Parathyroid adenoma (tissue), 2 donors: Measurements from ENCODE around the gene TCAF1.
"Not testable (repeated sequence)": the region's sequence is repeated elsewhere in the genome, so short reads cannot be mapped to it uniquely, and the experiment has no call there.

Source experiments
- H2AFZ ChIP-seq: fragments of 300-600 bp; sonication (generic); one replicate; pipeline ENCODE4 v1.7.0; 2017; ENCODE audit warnings: antibody characterized with exemption, mild to moderate bottlenecking
- H3K27ac ChIP-seq: fragments of 300-600 bp; sonication (generic); one replicate; pipeline ENCODE4 v1.7.0; 2017
- H3K27me3 ChIP-seq: fragments of 300-600 bp; sonication (generic); one replicate; pipeline ENCODE4 v1.7.0; 2017; ENCODE audit warnings: low read length; ENCODE audit not compliant: control insufficient read depth, insufficient read depth
- H3K36me3 ChIP-seq: fragments of 300-600 bp; sonication (generic); one replicate; pipeline ENCODE4 v1.7.0; 2017; ENCODE audit warnings: low read length; ENCODE audit not compliant: control insufficient read depth, insufficient read depth
- H3K4me1 ChIP-seq: fragments of 300-600 bp; sonication (generic); one replicate; pipeline ENCODE4 v1.7.0; 2017; ENCODE audit warnings: control low read depth
- H3K4me2 ChIP-seq: fragments of 300-600 bp; sonication (generic); one replicate; pipeline ENCODE4 v1.7.0; 2017; ENCODE audit warnings: low read length
- H3K4me3 ChIP-seq: fragments of 300-600 bp; sonication (generic); one replicate; pipeline ENCODE4 v1.7.0; 2017; ENCODE audit warnings: low read depth, low read length
- H3K79me2 ChIP-seq: fragments of 300-600 bp; sonication (generic); one replicate; pipeline ENCODE4 v1.7.0; 2017; ENCODE audit warnings: control low read depth
- H3K9ac ChIP-seq: fragments of 300-600 bp; sonication (generic); one replicate; pipeline ENCODE4 v1.7.0; 2017; ENCODE audit warnings: mild to moderate bottlenecking
- H3K9me3 ChIP-seq: fragments of 300-600 bp; sonication (generic); one replicate; pipeline ENCODE4 v1.7.0; 2017; ENCODE audit warnings: low read length; ENCODE audit not compliant: control insufficient read depth
- TF ChIP-seq, protein P1 (sequence below): fragments of 300-600 bp; sonication (generic); IDR thresholded peaks from one replicate; pipeline ENCODE4 v1.7.0; 2017; ENCODE audit warnings: antibody characterized with exemption, mild to moderate bottlenecking
- donor health status: primary hyperparathyroidism.

Gene TCAF1

DNA sequence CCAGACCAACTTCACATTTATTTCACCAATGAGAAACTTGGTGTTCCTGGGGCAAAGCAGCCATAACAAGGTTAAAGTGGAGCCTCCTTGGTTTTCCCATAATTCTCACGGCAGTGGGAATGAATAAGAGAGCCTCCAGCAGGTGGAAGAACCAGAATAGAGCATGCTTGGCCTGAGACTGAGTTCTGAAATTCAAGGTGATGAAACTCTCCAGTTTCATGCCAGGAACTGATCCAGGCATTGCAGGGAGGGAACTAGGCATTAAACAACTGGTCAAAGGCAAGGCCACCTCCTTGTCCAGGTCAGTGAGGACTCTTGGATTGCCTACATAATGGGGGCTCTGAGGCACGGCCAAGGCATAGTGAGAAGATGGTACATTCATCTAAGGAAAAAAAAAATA lies 44.0 kb downstream of the TCAF1 start:
- H3K9me3 ChIP-seq, H3K27ac ChIP-seq, H3K36me3 ChIP-seq, H2AFZ ChIP-seq, H3K4me1 ChIP-seq, H3K79me2 ChIP-seq, H3K4me3 ChIP-seq, H3K27me3 ChIP-seq, H3K9ac ChIP-seq, H3K4me2 ChIP-seq: not testable (repeated sequence)

DNA sequence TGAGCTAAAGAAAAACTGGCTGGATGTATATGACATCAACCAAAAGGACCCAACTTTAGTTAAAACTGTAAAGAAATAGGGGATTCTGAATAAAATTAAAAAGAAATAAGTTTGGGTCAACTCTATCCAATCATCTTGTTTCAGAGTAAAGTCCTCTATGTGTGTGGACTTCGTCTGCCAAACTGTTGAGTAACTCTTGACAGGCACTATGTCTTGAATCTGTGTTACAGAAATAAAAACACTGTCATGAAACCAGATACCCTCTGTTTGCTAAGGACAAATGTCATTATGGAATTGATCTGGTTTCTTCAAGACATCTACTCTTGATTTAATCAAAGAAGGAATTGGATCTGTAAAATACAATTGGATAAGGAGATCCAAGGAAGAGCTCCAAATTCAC lies 46.5 kb downstream of the TCAF1 start:
- H3K27ac ChIP-seq, H3K79me2 ChIP-seq, H3K9ac ChIP-seq, H3K4me1 ChIP-seq, H3K4me3 ChIP-seq, H3K27me3 ChIP-seq, H3K9me3 ChIP-seq, H2AFZ ChIP-seq, H3K36me3 ChIP-seq, H3K4me2 ChIP-seq: not testable (repeated sequence)

DNA sequence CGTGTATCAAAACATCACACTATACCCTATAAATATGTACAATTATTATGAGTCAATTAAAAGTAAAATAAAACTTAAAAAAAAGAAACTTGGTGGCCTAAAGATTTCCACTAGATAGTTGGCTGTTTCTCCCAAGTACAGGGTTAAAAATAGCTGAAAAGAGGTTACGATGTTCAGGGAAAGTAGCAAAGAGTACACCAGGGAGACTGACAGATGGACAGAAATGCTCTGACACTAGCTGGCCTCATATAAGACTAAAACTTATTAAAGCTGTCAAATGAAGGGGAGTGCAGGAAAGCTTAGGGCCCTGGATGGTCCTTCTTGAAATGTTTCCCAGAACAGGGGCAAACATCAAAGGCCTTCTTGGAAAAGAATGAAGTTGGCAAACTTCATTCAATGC lies 51.3 kb downstream of the TCAF1 start:
- H3K9ac ChIP-seq, result no peak overlapping the region
- TF ChIP-seq, protein P1, sequence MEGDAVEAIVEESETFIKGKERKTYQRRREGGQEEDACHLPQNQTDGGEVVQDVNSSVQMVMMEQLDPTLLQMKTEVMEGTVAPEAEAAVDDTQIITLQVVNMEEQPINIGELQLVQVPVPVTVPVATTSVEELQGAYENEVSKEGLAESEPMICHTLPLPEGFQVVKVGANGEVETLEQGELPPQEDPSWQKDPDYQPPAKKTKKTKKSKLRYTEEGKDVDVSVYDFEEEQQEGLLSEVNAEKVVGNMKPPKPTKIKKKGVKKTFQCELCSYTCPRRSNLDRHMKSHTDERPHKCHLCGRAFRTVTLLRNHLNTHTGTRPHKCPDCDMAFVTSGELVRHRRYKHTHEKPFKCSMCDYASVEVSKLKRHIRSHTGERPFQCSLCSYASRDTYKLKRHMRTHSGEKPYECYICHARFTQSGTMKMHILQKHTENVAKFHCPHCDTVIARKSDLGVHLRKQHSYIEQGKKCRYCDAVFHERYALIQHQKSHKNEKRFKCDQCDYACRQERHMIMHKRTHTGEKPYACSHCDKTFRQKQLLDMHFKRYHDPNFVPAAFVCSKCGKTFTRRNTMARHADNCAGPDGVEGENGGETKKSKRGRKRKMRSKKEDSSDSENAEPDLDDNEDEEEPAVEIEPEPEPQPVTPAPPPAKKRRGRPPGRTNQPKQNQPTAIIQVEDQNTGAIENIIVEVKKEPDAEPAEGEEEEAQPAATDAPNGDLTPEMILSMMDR, result no peak
- H3K9me3 ChIP-seq, result no peaks in the 10 kb centered on the region
- no peaks in the 10 kb centered on the region for H3K27me3 ChIP-seq
- H3K79me2 ChIP-seq, result no peaks in the 10 kb centered on the region
- H2AFZ ChIP-seq, result no peak overlapping the region
- no peaks in the 10 kb centered on the region for H3K4me1 ChIP-seq
- H3K4me3 ChIP-seq, result no peak overlapping the region
- no peaks in the 10 kb centered on the region for H3K36me3 ChIP-seq
- H3K4me2 ChIP-seq, result no peak overlapping the region
- no peak overlapping the region for H3K27ac ChIP-seq

DNA sequence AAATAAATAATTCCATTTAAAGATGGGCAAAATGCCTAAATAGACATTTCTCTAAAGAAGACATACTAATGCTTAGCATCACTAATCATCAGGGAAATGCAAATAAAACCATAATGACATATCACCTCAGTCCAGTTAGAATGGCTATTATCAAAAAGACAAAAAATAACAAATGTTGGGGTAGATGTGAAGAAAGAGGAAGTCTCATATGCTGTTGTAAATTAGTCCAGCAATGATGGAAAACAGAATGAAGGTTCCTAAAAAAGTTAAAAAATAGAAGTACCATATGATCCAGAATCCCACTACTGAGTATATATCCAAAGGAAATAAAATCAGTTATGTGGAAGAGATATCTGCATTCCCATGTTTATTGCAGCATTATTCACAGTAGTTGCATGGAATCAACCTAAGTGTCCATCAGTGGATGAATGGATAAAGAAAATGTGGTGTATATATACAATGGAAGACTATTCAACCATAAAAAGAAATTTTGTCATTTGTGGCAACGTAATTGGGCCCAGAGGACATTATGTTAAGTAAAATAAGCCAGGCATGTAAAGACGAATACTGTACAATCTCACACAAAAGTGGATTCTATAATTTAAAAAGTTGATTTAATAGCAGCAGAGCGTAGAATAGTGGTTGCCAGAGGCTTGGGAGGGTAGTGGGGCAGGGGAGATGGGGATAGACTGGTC lies 52.0 kb downstream of the TCAF1 start:
- TF ChIP-seq, protein P1, result no peak
- H3K9me3 ChIP-seq, result no peaks in the 10 kb centered on the region
- no peaks in the 10 kb centered on the region for H3K4me1 ChIP-seq
- no peak overlapping the region for H3K27ac ChIP-seq
- H3K27me3 ChIP-seq, result no peaks in the 10 kb centered on the region
- H3K36me3 ChIP-seq, result no peaks in the 10 kb centered on the region
- no peak overlapping the region for H3K4me2 ChIP-seq
- H2AFZ ChIP-seq, result no peak overlapping the region
- no peak overlapping the region for H3K9ac ChIP-seq
- no peaks in the 10 kb centered on the region for H3K79me2 ChIP-seq
- H3K4me3 ChIP-seq, result no peak overlapping the region

DNA sequence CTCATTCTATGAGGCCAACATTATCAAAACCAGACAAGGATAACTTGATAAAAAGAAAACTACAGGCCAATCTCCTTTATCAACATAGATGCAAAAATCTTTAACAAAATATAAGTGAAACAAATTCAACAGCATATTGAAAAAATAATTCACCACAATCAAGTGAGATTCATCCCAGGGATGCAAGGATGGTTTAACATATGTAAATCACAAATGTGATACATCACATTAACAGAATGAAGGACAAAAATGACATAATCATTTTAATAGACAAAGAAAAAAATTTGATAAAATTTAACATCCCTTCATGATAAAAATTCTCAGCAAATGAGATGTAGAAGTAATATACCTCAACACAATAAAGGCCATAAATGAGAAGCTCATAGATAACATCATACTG lies 53.8 kb downstream of the TCAF1 start:
- H3K9me3 ChIP-seq, result no peaks in the 10 kb centered on the region
- no peaks in the 10 kb centered on the region for H3K79me2 ChIP-seq
- no peak overlapping the region for H3K27ac ChIP-seq
- no peak overlapping the region for H3K4me3 ChIP-seq
- TF ChIP-seq, protein P1, result no peak
- H3K27me3 ChIP-seq, result no peaks in the 10 kb centered on the region
- no peak overlapping the region for H3K9ac ChIP-seq
- no peaks in the 10 kb centered on the region for H3K4me1 ChIP-seq
- no peak overlapping the region for H3K4me2 ChIP-seq
- no peaks in the 10 kb centered on the region for H3K36me3 ChIP-seq
- H2AFZ ChIP-seq, result no peak overlapping the region

DNA sequence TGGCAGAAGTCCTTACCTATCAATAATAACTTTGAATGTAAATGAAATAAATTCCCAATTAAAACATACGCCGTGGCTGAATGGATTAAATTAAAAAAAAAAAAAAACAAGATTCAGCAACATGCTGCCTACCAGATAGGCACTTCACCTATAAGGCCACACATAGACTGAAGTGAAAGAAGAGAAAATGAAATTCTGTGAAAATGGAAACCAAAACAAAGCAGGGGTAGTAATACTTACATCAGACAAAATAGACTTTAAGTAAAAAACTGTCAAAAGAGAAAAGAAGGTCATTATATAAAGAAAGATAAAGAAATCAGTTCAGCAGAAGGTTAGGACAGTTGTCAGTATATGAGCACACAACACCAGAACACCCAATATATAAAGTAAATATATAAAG lies 55.3 kb downstream of the TCAF1 start:
- H3K36me3 ChIP-seq, result no peaks in the 10 kb centered on the region
- TF ChIP-seq, protein P1, result no peak
- no peak overlapping the region for H3K4me3 ChIP-seq
- H3K9me3 ChIP-seq, result no peaks in the 10 kb centered on the region
- no peak overlapping the region for H3K4me2 ChIP-seq
- H3K9ac ChIP-seq, result no peak overlapping the region
- no peaks in the 10 kb centered on the region for H3K4me1 ChIP-seq
- H3K27me3 ChIP-seq, result no peaks in the 10 kb centered on the region
- H3K27ac ChIP-seq, result no peak overlapping the region
- H3K79me2 ChIP-seq, result no peaks in the 10 kb centered on the region
- no peak overlapping the region for H2AFZ ChIP-seq

DNA sequence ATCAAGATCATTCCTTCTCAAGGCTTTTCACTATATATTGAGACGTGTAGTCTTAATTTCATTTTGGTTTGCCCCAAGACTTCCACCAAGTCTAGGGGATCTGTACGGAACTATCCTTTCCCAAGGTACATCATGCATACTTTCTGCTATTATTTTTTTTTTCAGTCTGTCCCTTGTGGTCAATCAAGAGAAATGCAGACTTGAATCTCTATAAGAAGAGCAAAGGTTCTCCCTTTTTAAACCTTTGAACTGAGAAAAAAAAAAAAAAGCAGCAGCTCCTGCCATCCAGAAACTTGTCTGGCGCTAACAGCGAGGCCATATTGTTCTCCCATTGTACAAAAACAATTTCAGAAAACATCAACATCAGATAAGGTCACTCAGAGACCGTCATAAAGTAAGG lies 60.3 kb downstream of the TCAF1 start:
- H3K27ac ChIP-seq, H3K9me3 ChIP-seq, H3K9ac ChIP-seq, H2AFZ ChIP-seq, H3K27me3 ChIP-seq, H3K36me3 ChIP-seq, H3K4me2 ChIP-seq, H3K4me3 ChIP-seq, H3K4me1 ChIP-seq, H3K79me2 ChIP-seq: not testable (repeated sequence)

DNA sequence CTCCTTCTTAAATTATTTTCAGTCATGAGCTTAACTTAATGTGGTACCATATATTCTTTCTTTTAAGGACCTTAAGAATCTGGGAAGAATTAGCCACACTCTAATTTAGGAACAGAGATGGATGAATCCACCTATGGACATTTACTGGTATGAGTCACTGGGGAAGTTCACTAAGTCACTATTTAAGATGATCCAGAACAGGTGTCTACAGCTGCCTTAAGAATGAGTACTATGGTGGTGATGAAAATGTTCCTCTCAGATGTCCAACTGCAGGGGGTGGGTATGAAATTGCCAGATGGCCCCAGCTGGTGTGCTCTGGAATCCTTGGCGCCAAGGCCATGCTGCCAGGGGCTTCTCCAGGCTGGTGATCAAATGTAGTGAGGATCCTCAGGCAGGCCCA lies 61.9 kb downstream of the TCAF1 start:
- H3K27me3 ChIP-seq, H3K36me3 ChIP-seq, H3K4me3 ChIP-seq, H3K27ac ChIP-seq, H3K9me3 ChIP-seq, H3K9ac ChIP-seq, H3K4me1 ChIP-seq, H3K4me2 ChIP-seq, H3K79me2 ChIP-seq, H2AFZ ChIP-seq: not testable (repeated sequence)
